K562 (cell line): ENCODE measurements around the gene CDC45. TPM values are rescaled to one million over a fixed set of nuclear protein-coding genes. Genes with fewer than 3 reads are reported as not detected.

Experiments
- CEBPB ChIP-seq: fragments of 450-650 bp; IDR thresholded peaks from 2 replicates; pipeline ENCODE4 v1.6.1; 2016; ENCODE audit warnings: missing genetic modification characterization, missing compliant biosample characterization
- CHD1 ChIP-seq: fragments of 200-600 bp; sonication (generic); IDR thresholded peaks from one replicate; pipeline ENCODE4 v1.6.1; 2012; ENCODE audit warnings: mild to moderate bottlenecking, moderate library complexity, low read length, inconsistent platforms
- DACH1 ChIP-seq: fragments of 450-650 bp; IDR thresholded peaks from 2 replicates; pipeline ENCODE4 v1.6.1; 2018; ENCODE audit not compliant: partially characterized antibody
- ELF2 ChIP-seq: fragments of 250-450 bp; sonication (Bioruptor Pico); IDR thresholded peaks from 2 replicates; pipeline ENCODE4 v1.5.0; 2021; ENCODE audit warnings: mild to moderate bottlenecking
- LARP7 ChIP-seq: fragments of 450-650 bp; IDR thresholded peaks from 2 replicates; pipeline ENCODE4 v1.6.1; 2016
- MTA2 ChIP-seq: fragments of 450-650 bp; IDR thresholded peaks from 2 replicates; pipeline ENCODE4 v1.6.1; 2016; ENCODE audit warnings: low read depth
- NFE2L1 ChIP-seq: fragments of 450-650 bp; IDR thresholded peaks from 2 replicates; pipeline ENCODE4 v1.6.1; 2016; ENCODE audit warnings: missing genetic modification characterization, low read depth, mild to moderate bottlenecking, missing compliant biosample characterization, moderate library complexity, borderline replicate concordance
- PHF20 ChIP-seq: fragments of 450-650 bp; IDR thresholded peaks from 2 replicates; pipeline ENCODE4 v1.6.1; 2018; ENCODE audit not compliant: partially characterized antibody
- POLR2H ChIP-seq: IDR thresholded peaks from 2 replicates; pipeline ENCODE4 v1.6.1; 2016; ENCODE audit warnings: missing genetic modification characterization, low read depth, mild to moderate bottlenecking, control low read depth, missing compliant biosample characterization, moderate library complexity
- SRSF1 ChIP-seq: fragments of 200-400 bp; formaldehyde crosslinking; IDR thresholded peaks from 2 replicates; pipeline ENCODE4 v1.6.1; 2017; ENCODE audit warnings: mild to moderate bottlenecking, low read depth, low read length, moderate library complexity
- TFE3 ChIP-seq: fragments of 450-650 bp; formaldehyde crosslinking; IDR thresholded peaks from 2 replicates; pipeline ENCODE4 v1.4.0; 2020; ENCODE audit warnings: mild to moderate bottlenecking, mixed read lengths
- YY1 ChIP-seq, 3 experiments: IDR thresholded peaks; 2 replicates each; pipeline ENCODE4 v1.6.1; 2011; ENCODE audit warnings: low read length in 2 of 3, mild to moderate bottlenecking in 2 of 3, moderate library complexity in 2 of 3, borderline replicate concordance in 1 of 3, control low read depth in 1 of 3, low read depth in 1 of 3; ENCODE audit not compliant: insufficient read depth in 3 of 3, insufficient replicate concordance in 2 of 3, control insufficient read depth in 1 of 3, insufficient read length in 1 of 3; ENCODE audit errors: extremely low read depth in 1 of 3
- ZNF175 ChIP-seq: fragments of 200-800 bp; sonication (Bioruptor generic); IDR thresholded peaks from 2 replicates; pipeline ENCODE4 v1.6.1; 2016; ENCODE audit warnings: low read depth, mild to moderate bottlenecking, missing genetic modification characterization, missing compliant biosample characterization
- ZNF232 ChIP-seq: sonication (generic); formaldehyde crosslinking; IDR thresholded peaks from 2 replicates; pipeline ENCODE4 v1.8.0; 2022; ENCODE audit warnings: mild to moderate bottlenecking, missing genetic modification reagents
- ZNF3 ChIP-seq: fragments of 250-450 bp; sonication (Bioruptor Pico); IDR thresholded peaks from 2 replicates; pipeline ENCODE4 v1.5.0; 2021; ENCODE audit warnings: mild to moderate bottlenecking, moderate library complexity
- ZNF584 ChIP-seq: fragments of 200-800 bp; sonication (Bioruptor generic); IDR thresholded peaks from 2 replicates; pipeline ENCODE4 v1.6.1; 2016; ENCODE audit warnings: low read depth, mild to moderate bottlenecking, missing genetic modification characterization, missing compliant biosample characterization
- ZNF695 ChIP-seq: fragments of 450-650 bp; formaldehyde crosslinking; IDR thresholded peaks from 2 replicates; pipeline ENCODE4 v1.4.0; 2020; ENCODE audit warnings: mild to moderate bottlenecking, moderate library complexity
- ZNF696 ChIP-seq: fragments of 250-450 bp; sonication (Bioruptor Pico); conservative IDR thresholded peaks from 2 replicates; pipeline ENCODE4 v1.4.0; 2020; ENCODE audit warnings: mild to moderate bottlenecking, moderate library complexity
- ZNF778 ChIP-seq: fragments of 450-650 bp; formaldehyde crosslinking; IDR thresholded peaks from 2 replicates; pipeline ENCODE4 v1.4.0; 2020; ENCODE audit warnings: mild to moderate bottlenecking, moderate library complexity
- polyA plus RNA-seq, 8 experiments: library from polyadenylated mRNA; depleted of rRNA in 4 of 8; stranded (reverse) in 5 of 8; unstranded in 3 of 8; fragments of >200 nt; fragmentation: Nextera tagmentation in 2 of 8; fragmentation: Illumina TruSeq in 1 of 8; extraction: Ambion mirVana in 2 of 8; extraction: Trizol in 1 of 8; gene quantifications; 2 replicates each; pipeline versions ENCODE4 v1.2.1 to v1.2.3, GENCODE V29; 2011 to 2014; ENCODE audit warnings: inconsistent platforms in 1 of 8, missing spikeins in 1 of 8
- total RNA-seq, 7 experiments: library from RNA; depleted of rRNA in 6 of 7; stranded (reverse); fragments of >200 nt in 6 of 7; fragmentation: Illumina TruSeq in 2 of 7; extraction: Trizol in 2 of 7; gene quantifications; 2 replicates each; pipeline versions ENCODE4 v1.2.1 to v1.2.3, GENCODE V29; 2011 to 2021; ENCODE audit warnings: low replicate concordance in 1 of 7
- TF ChIP-seq, protein P1 (sequence below): fragments of 250-450 bp; sonication (Bioruptor Pico); IDR thresholded peaks from 2 replicates; pipeline ENCODE4 v1.8.0; 2021; ENCODE audit warnings: borderline replicate concordance, mild to moderate bottlenecking, moderate library complexity; ENCODE audit not compliant: poor library complexity, severe bottlenecking
- TF ChIP-seq, protein P2 (sequence below), 2 experiments: IDR thresholded peaks; 2 replicates each; pipeline ENCODE4 v1.6.1; 2012; ENCODE audit warnings: improper control_type of control experiment in 2 of 2, low read depth in 2 of 2, low read length in 2 of 2, borderline replicate concordance in 1 of 2
- TF ChIP-seq, protein P3 (sequence below): fragments of 250-450 bp; sonication (Bioruptor Pico); IDR thresholded peaks from 2 replicates; pipeline ENCODE4 v1.4.0; 2020; ENCODE audit warnings: borderline replicate concordance

CDC45 gene
- total and polyA plus RNA-seq, 9 of the 15 experiments (the other 6 are each of a cell fraction or from before 2014, with no cell fraction given): 251 to 580 (median 410) TPM

GRCh38 chr22:19434829-19435580 is 44.7 kb upstream of the CDC45 start (continued):
- TF ChIP-seq SRSF1: no peak
- TF ChIP-seq DACH1: no peak
- TF ChIP-seq MTA2: no peak
- TF ChIP-seq NFE2L1: no peak
- TF ChIP-seq ELF2 (CRISPR knock-in tag): no peak
- TF ChIP-seq CHD1: peak; percentile 56
- no peak for TF ChIP-seq TFE3 (CRISPR knock-in tag)
- no peak for TF ChIP-seq POLR2H (tag)
- TF ChIP-seq, protein P1, sequence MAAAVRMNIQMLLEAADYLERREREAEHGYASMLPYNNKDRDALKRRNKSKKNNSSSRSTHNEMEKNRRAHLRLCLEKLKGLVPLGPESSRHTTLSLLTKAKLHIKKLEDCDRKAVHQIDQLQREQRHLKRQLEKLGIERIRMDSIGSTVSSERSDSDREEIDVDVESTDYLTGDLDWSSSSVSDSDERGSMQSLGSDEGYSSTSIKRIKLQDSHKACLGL (CRISPR knock-in tag): peak; percentile 7
- no peak for TF ChIP-seq ZNF3 (CRISPR knock-in tag)
- TF ChIP-seq, protein P2, sequence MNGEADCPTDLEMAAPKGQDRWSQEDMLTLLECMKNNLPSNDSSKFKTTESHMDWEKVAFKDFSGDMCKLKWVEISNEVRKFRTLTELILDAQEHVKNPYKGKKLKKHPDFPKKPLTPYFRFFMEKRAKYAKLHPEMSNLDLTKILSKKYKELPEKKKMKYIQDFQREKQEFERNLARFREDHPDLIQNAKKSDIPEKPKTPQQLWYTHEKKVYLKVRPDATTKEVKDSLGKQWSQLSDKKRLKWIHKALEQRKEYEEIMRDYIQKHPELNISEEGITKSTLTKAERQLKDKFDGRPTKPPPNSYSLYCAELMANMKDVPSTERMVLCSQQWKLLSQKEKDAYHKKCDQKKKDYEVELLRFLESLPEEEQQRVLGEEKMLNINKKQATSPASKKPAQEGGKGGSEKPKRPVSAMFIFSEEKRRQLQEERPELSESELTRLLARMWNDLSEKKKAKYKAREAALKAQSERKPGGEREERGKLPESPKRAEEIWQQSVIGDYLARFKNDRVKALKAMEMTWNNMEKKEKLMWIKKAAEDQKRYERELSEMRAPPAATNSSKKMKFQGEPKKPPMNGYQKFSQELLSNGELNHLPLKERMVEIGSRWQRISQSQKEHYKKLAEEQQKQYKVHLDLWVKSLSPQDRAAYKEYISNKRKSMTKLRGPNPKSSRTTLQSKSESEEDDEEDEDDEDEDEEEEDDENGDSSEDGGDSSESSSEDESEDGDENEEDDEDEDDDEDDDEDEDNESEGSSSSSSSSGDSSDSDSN (IDR thresholded peaks at IDR 0.05; ENCODE audit: borderline replicate concordance in 1 of 2, low read depth in 2 of 2, low read length in 2 of 2): no peak
- TF ChIP-seq YY1 (IDR thresholded peaks at IDR 0.05; ENCODE audit: borderline replicate concordance in 1 of 3, control insufficient read depth in 1 of 3, extremely low read depth in 1 of 3, insufficient read depth in 3 of 3, insufficient read length in 1 of 3, insufficient replicate concordance in 2 of 3, low read depth in 1 of 3, low read length in 2 of 3): no peak
- no peak for TF ChIP-seq ZNF696 (CRISPR knock-in tag)
- TF ChIP-seq ZNF695 (CRISPR knock-in tag): no peak
- TF ChIP-seq, protein P3, sequence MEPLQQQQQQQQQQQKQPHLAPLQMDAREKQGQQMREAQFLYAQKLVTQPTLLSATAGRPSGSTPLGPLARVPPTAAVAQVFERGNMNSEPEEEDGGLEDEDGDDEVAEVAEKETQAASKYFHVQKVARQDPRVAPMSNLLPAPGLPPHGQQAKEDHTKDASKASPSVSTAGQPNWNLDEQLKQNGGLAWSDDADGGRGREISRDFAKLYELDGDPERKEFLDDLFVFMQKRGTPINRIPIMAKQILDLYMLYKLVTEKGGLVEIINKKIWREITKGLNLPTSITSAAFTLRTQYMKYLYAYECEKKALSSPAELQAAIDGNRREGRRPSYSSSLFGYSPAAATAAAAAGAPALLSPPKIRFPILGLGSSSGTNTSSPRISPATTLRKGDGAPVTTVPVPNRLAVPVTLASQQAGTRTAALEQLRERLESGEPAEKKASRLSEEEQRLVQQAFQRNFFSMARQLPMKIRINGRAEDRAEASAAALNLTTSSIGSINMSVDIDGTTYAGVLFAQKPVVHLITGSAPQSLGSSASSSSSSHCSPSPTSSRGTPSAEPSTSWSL (CRISPR knock-in tag): peak; percentile 7; the same call in 1 of the 2 replicates
- no peak for TF ChIP-seq ZNF175 (CRISPR knock-in tag)
- TF ChIP-seq ZNF232: no peak
- TF ChIP-seq CEBPB (tag): no peak
- TF ChIP-seq ZNF584 (CRISPR knock-in tag): no peak
- no peak for TF ChIP-seq ZNF778 (CRISPR knock-in tag)
- TF ChIP-seq LARP7: no peak
- TF ChIP-seq PHF20: no peak
